AML-193 (cell line): ENCODE measurements around the gene PCNT.
"Not testable (repeated sequence)": the region's sequence is repeated elsewhere in the genome, so short reads cannot be mapped to it uniquely, and the experiment has no call there.

Source experiments
- DNase-seq, 2 experiments: peaks; one replicate each; lab custom pipeline; 2025; lab: John Stamatoyannopoulos, UW

PCNT gene

GRCh38 chr21:46308431-46308830, 15.5 kb upstream of the PCNT start:
- DNase-seq: no peak

DNA sequence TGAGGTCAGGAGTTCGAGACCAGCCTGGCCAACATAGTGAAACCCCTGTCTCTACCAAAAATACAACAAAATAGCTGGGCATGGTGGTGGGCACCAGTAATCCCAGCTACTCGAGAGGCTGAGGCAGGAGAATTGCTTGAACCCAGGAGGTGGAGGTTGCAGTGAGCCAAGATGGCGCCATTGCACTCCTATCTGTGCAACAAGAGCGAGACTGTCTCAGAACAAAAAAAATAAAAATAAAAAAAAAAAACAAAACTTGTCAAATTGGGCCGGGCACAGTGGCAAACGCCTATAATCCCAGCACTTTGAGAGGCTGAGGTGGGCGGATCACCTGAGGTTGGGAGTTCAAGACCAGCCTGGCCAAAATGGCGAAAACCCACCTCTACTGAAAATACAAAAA, 13.7 kb upstream of the PCNT start:
- DNase-seq: not testable (repeated sequence)

DNA sequence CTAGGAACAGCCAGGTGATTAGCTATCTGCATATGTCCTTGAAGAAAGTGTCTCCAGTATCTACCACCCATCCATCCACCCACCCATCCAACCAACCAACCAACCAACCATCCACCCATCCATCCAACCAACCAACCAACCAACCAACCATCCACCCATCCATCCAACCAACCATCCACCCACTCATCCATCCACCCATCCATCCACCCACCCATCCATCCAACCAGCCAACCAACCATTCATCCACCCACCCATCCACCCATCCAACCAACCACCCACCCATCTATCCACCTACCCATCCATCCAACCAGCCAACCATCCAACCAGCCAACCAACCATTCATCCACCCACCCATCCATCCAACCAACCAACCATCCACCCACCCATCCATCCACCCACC, 12.4 kb upstream of the PCNT start:
- DNase-seq: no peak

DNA sequence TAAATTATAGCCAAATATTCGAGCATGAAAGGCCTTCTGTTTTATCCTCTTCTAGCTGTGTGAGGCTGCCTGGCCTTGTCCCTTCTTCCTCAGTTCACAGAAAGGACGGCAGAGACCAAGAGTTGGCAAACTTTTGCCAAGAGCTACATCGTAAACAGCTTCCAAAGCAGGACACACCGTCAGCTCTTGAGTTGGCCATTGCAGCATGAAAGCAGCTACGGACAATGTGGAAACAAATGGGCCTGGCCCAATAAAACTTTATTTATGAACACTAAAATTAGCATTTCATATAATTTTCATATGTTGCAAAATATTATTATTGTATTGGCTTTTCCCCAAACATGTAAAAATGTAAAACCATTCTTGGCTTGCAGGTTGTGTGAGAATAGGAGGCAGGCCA, 11.0 kb upstream of the PCNT start:
- DNase-seq: no peak

GRCh38 chr21:46314441-46315020, 9.4 kb upstream of the PCNT start:
- no peak for DNase-seq

GRCh38 chr21:46316708-46317324, 7.1 kb upstream of the PCNT start:
- no peak for DNase-seq

DNA sequence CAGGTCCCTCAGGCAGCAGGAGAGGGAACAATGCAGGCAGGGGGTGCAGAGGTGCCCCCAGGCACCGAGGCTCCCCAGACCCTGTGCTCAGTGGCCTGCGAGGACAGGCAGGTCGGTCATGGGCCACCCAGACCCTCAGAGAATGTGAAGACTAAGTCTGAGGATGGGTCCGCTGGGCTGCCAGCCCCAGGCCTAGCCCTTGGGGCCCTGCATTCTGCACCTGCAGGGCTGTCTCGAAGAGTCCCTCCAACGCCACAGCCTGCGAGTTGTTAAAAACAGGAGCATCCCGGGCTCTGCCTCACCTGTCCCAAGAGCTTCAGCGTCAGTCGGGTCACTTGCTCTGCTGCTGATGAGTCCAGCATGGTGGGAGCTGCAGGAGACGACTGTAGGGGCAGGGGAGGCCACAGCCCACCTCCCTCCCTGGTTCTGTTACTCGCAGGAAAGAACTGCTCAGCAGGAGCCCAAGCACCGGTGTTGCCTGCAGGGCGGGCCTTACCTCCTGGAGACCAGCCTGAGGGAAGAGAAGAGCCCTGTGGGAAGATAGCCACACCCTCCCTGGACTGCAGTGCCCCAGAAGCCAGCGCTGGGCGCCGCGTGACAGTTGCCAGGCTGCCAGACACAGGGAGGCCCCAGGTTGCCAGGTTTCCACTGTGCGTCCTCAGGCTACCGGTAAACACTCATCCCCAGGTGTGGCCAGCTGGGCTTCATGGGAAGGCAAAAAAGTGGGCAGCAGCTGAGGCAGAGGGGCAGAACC, 6.1 kb upstream of the PCNT start:
- no peak for DNase-seq

- DNase-seq: no peak
These were observed 5.5 kb upstream of the PCNT start for GRCh38 chr21:46318464-46318845.

- DNase-seq: no peak
These were observed 4.8 kb upstream of the PCNT start for GRCh38 chr21:46319186-46319585.

- DNase-seq: no peak
These were observed 3.6 kb upstream of the PCNT start for GRCh38 chr21:46320331-46320801.

DNA sequence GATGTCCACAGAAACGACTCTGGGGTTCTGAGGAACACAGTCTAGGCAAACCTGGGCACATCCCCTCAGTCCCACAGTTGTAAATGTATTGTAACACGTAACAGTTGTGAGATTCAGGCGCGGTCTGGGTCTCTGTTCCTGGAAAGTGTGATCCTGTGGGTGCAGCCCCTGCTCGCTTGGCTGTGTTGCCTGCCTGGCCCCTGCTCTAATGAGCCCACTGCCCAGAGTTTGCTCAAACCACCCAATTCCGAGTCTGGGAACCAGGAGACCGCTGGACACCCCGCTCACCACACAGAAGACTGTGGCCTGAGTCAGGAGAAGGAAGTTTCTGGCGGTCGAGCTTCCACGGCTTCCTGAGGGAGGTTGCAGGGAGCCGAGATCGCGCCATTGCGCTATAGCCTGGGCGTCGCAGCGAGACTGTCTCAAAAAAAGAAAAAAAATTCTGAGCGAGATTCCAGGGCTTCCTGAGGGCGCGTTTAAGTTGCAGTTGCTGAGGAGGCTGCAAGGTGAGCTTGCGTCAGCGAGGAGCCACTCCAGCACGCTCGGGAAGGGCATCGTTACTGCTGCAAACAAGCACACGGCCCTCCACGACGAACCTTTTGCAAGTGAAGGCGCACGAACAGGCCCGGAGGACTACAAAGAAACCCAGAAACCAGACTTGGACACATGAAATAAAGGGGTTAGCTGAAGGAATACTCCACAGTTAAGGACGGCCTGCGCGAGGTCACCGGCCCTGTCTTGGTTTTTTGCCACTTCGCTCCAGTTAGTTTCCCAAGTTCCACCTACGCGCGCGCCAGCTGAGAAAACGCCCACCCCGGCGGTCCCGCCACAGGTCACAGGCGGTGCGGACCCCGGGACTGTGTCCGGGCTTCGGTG, 1.4 kb upstream of the PCNT start:
- DNase-seq: peak in 1 of 2 experiments; percentile 22

- no peak for DNase-seq
These were observed 688 bp upstream of the PCNT start for GRCh38 chr21:46323227-46323709.

- DNase-seq: peak; percentile 49 to 69
These were observed 575 bp downstream of the PCNT start for GRCh38 chr21:46324390-46325072.

- DNase-seq: peak; percentile 18 to 26
These were observed 1.3 kb downstream of the PCNT start for GRCh38 chr21:46325073-46325912.

DNA sequence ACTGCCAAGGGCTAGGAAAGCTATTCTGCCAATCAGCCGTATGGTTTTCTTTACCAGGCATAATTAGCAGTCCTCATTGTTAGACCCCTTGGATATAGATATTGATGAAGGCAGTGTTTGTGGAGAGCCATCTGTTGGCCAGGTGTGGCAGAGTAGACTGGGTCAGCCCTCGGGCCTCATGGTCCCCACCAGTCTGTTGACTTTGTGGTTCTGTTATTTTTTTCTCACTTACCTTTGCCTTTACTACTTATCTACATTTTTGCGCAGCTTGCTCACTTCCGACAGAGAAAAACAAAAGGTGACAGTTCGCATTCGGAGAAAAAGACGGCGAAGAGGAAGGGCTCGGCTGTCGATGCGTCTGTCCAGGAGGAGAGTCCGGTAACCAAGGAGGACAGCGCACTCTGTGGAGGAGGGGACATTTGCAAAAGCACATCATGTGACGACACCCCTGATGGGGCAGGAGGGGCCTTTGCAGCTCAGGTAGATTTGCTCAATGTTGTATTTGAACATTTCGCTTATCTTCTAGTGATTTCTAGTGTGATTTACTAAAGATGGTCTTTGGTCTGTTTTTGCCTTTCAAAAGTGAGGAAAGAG, 2.3 kb downstream of the PCNT start:
- no peak for DNase-seq

GRCh38 chr21:46327711-46328110, 3.8 kb downstream of the PCNT start:
- DNase-seq: no peak

DNA sequence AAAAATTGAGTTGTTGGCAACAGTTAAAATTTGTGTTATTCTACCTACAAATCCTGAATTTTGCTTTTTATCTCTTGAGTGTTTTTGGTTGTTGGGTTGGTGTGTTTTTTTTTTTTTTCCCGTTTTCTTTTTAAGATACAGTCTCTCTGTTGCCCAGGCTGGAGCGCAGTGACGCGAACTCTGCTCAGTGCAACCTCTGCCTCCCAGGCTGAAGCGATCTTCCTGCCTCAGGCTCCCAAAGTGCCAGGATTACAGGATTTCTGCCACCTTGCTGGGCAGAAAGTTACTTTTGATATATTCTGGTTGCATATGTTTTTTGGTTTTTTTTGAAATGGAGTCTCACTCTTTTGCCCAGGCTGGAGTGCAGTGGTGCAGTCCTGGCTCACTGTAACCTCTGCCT, 4.2 kb downstream of the PCNT start:
- no peak for DNase-seq

DNA sequence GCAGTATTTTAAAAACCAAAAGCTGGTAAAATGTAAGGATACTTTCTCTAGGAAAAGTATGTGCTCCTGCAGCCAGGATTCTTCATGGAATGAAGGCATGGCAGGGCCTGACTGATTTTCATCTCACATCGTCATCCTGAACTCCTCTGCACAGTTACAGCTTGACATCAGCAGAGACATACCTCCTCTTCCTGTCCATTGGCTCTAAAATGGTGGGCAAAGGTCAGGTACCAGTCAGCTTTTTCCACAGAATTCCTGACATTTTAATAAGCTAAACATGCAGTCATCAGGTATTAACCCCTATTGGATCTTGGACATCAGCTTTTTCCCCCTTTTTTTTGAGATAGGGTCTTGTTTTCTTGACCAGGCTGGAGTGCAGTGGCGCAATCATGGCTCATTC, 5.8 kb downstream of the PCNT start:
- DNase-seq: no peak

DNA sequence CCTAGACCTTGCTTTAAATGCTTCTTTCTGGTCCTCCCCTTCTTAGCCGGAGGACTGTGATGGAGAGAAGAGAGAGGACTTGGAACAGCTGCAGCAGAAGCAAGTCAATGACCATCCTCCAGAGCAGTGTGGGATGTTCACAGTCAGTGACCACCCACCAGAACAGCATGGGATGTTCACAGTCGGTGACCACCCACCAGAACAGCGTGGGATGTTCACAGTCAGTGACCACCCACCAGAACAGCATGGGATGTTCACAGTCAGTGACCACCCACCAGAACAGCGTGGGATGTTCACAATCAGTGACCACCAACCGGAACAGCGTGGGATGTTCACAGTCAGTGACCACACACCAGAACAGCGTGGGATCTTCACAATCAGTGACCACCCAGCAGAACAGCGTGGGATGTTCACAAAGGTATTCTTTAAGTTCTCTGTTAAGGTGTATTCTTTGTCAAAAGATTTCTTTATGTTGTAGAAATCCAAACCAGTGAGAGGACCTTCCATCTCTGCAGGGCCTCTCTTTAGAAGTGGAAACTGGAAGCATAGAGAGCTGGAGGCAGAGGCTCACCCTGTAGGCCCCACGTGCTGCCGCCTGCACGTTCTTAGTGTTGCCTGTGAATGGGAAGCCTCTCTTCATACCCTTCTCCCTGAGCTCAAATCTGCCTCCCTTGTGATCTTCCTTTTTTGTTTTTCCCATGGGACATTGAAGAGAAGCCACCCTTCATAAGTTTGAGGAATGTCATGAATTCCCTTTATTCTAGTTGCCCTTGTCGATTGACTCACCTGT, 10.6 kb downstream of the PCNT start:
- DNase-seq: no peak
